Transverse colon (tissue), 4 donors: Measurements from ENCODE around the gene SNRPF. TPM values are rescaled to one million over a fixed set of nuclear protein-coding genes. Genes with fewer than 3 reads are reported as not detected.

Experiments used
- DNase-seq: peaks from one replicate; pipeline ENCODE4 v3.0.0-alpha.2; 2019
- H3K27ac ChIP-seq, 4 donors: fragments of 200-600 bp; sonication (generic); 2 replicates each; pipeline ENCODE4 v1.5.1; 2016 to 2018; ENCODE audit warnings: inconsistent platforms in 4 of 4
- H3K27me3 ChIP-seq: fragments of 200-600 bp; sonication (generic); 2 replicates; pipeline ENCODE4 v1.5.1; 2017; ENCODE audit warnings: inconsistent platforms
- H3K36me3 ChIP-seq, 4 donors: fragments of 200-600 bp; sonication (generic); 2 replicates each; pipeline ENCODE4 v1.5.1; 2017 to 2019; ENCODE audit warnings: inconsistent platforms in 4 of 4
- H3K4me1 ChIP-seq, 4 donors: fragments of 200-600 bp; sonication (generic); 2 replicates each; pipeline ENCODE4 v1.5.1; 2017 to 2020; ENCODE audit warnings: inconsistent platforms in 4 of 4
- H3K4me3 ChIP-seq, 4 donors: fragments of 200-600 bp; sonication (generic); 1 replicate in 1 of 4; 2 replicates in 3 of 4; pipeline versions ENCODE4 v1.5.1 to v1.6.1; 2017 to 2019; ENCODE audit warnings: inconsistent platforms in 4 of 4
- H3K9me3 ChIP-seq, 2 donors: fragments of 200-600 bp; sonication (generic); 2 replicates each; pipeline ENCODE4 v1.5.1; 2017 to 2019; ENCODE audit warnings: inconsistent platforms in 2 of 2
- CTCF ChIP-seq, 5 experiments: fragments of 200-600 bp in 3 of 5; fragments of 450-650 bp in 2 of 5; sonication (generic) in 3 of 5; IDR thresholded peaks; 1 replicate in 2 of 5; 2 replicates in 3 of 5; pipeline ENCODE4 v1.5.1; 2016 to 2017; ENCODE audit warnings: antibody characterized with exemption in 5 of 5, inconsistent platforms in 3 of 5, mild to moderate bottlenecking in 2 of 5, moderate library complexity in 1 of 5
- EP300 ChIP-seq: sonication (generic); formaldehyde crosslinking; IDR thresholded peaks from one replicate; pipeline ENCODE4 v1.6.1; 2017; ENCODE audit warnings: antibody characterized with exemption, low read depth
- POLR2A ChIP-seq: fragments of 450-650 bp; IDR thresholded peaks from one replicate; pipeline ENCODE4 v1.6.1; 2016; ENCODE audit warnings: antibody characterized with exemption, mild to moderate bottlenecking, moderate library complexity
- POLR2AphosphoS5 ChIP-seq, 3 donors: sonication (generic); formaldehyde crosslinking; IDR thresholded peaks; one replicate each; pipeline ENCODE4 v1.6.1; 2016; ENCODE audit warnings: antibody characterized with exemption in 3 of 3
- WGBS, 2 donors: methylation state at CpG; one replicate each; pipeline ENCODE4 v1.1.5; 2018; ENCODE audit warnings: low coverage in 1 of 2; 5-methylcytosine and 5-hydroxymethylcytosine counted together
- in situ Hi-C, 4 donors: fragments of 200-750 bp; cut with MboI; loops; one replicate each; pipeline versions ENCODE4 v1.15.0 to v1.15.1; 2017; ENCODE audit warnings: low sequenced_read_pairs in 3 of 4, low pct_ligation_motif_present in 1 of 4, low pct_unique_long_range_greater_than_20kb in 1 of 4
- intact Hi-C: fragments of 100-400 bp; cut with DNase I; formaldehyde crosslinking; loops from one replicate; pipeline ENCODE4 v1.15.1; 2023; ENCODE audit warnings: low total_unique reads
- total RNA-seq, 4 donors: library from RNA; depleted of rRNA; stranded (reverse); fragments of >200 nt; gene quantifications; one replicate each; pipeline ENCODE4 v1.1.0, GENCODE V29; 2016

The SNRPF gene
- total RNA-seq, 4 donors from 2014 or later: 4.8 to 8.3 TPM; not detected in 2

GRCh38 chr12:95896846-95897245 is 38.1 kb downstream of the SNRPF start:
- Histone ChIP-seq H3K27ac (no peak overlapping the region), H3K27me3 (no peaks in the 10 kb centered on the region), H3K4me1 (no peaks in the 10 kb centered on the region), H3K36me3 (no peaks in the 10 kb centered on the region), H3K4me3 (no peak overlapping the region), H3K9me3 (no peaks in the 10 kb centered on the region)
- DNase-seq: no peak
- 76 to 100% methylated on average over 4 of the region's 4 CpGs for WGBS, 2 donors
- intact Hi-C loops (no loop called here), in situ Hi-C loops (no loop called here)
- TF ChIP-seq EP300 (no peak), CTCF (IDR thresholded peaks at IDR 0.05) (no peak), POLR2A (no peak), POLR2AphosphoS5 (IDR thresholded peaks at IDR 0.05) (no peak)

GRCh38 chr12:95898081-95898480 is 39.3 kb downstream of the SNRPF start:
- Histone ChIP-seq H3K36me3 (no peaks in the 10 kb centered on the region), H3K27ac (no peak overlapping the region), H3K27me3 (no peaks in the 10 kb centered on the region), H3K4me1 (no peaks in the 10 kb centered on the region), H3K9me3 (peaks cover 0 to 5% of the 10 kb centered on the region in 2 donors), H3K4me3 (no peak overlapping the region)
- intact Hi-C loops: no loop called here
- no peak for DNase-seq
- TF ChIP-seq EP300 (no peak), POLR2AphosphoS5 (IDR thresholded peaks at IDR 0.05) (no peak), POLR2A (no peak), CTCF (IDR thresholded peaks at IDR 0.05) (no peak)
- 60 to 64% methylated on average over 4 of the region's 4 CpGs for WGBS, 2 donors
- in situ Hi-C loops: no loop called here

- intact Hi-C loops: no loop called here
- H3K36me3 ChIP-seq: no peaks in the 10 kb centered on the region
- in situ Hi-C loops: no loop called here
- no peaks in the 10 kb centered on the region for H3K9me3 ChIP-seq
- TF ChIP-seq EP300 (no peak), POLR2AphosphoS5 (IDR thresholded peaks at IDR 0.05) (no peak), CTCF (IDR thresholded peaks at IDR 0.05) (no peak), POLR2A (no peak)
- no peaks in the 10 kb centered on the region for H3K4me1 ChIP-seq
- H3K27me3 ChIP-seq: peaks cover 4% of the 10 kb centered on the region
- no peak overlapping the region for H3K27ac ChIP-seq
- H3K4me3 ChIP-seq: no peak overlapping the region
- DNase-seq: no peak
Observed at GRCh38 chr12:95908573-95908972, 49.8 kb downstream of the SNRPF start.

- DNase-seq: no peak
- WGBS, 2 donors: 85 to 86% methylated on average over 1 to 3 of the region's 3 CpGs
Observed at GRCh38 chr12:95909871-95910270, 51.1 kb downstream of the SNRPF start.

More at GRCh38 chr12:95909871-95910270, 51.1 kb downstream of the SNRPF start:
- TF ChIP-seq POLR2AphosphoS5 (IDR thresholded peaks at IDR 0.05) (no peak), POLR2A (no peak), EP300 (no peak), CTCF (IDR thresholded peaks at IDR 0.05) (no peak)
- Histone ChIP-seq H3K9me3 (no peaks in the 10 kb centered on the region), H3K27me3 (peaks cover 3% of the 10 kb centered on the region), H3K4me3 (no peak overlapping the region), H3K27ac (no peak overlapping the region), H3K4me1 (no peaks in the 10 kb centered on the region), H3K36me3 (no peaks in the 10 kb centered on the region)
- in situ Hi-C loops: no loop called here
- intact Hi-C loops: no loop called here

Other genes starting within 250 kb of the SNRPF start
- 10 to 100 TPM in 3 of 4 donors, 1 to 10 TPM in 1; 6.7 to 25.9 (median 16.7) TPM for gene NTN4, start 68.2 kb upstream of the SNRPF start, total RNA-seq
- gene CCDC38, start 83.7 kb downstream of the SNRPF start, total RNA-seq: not detected
- gene AMDHD1, start 84.4 kb downstream of the SNRPF start, total RNA-seq: under 1 TPM in 2 of 4 donors, not detected in 2; 0.55 to 0.64 TPM
- gene HAL, start 137.4 kb downstream of the SNRPF start, total RNA-seq: 1 to 10 TPM in 3 of 4 donors, not detected in 1; 1.1 to 3.3 (median 2.6) TPM
- gene LTA4H, start 176.6 kb downstream of the SNRPF start, total RNA-seq: 10 to 100 TPM; 22.4 to 91.9 (median 63.6) TPM